NCI-H2171 treated with DMSO at 0.1 percent for 48 hours (cell line): ENCODE data around the gene CNN2.

Experiments
- DNase-seq: peaks from one replicate; lab custom pipeline; 2025; lab: John Stamatoyannopoulos, UW

Gene CNN2

GRCh38 chr19:995051-995827 is 31.2 kb upstream of the CNN2 start:
- DNase-seq = peak; percentile 55

DNA sequence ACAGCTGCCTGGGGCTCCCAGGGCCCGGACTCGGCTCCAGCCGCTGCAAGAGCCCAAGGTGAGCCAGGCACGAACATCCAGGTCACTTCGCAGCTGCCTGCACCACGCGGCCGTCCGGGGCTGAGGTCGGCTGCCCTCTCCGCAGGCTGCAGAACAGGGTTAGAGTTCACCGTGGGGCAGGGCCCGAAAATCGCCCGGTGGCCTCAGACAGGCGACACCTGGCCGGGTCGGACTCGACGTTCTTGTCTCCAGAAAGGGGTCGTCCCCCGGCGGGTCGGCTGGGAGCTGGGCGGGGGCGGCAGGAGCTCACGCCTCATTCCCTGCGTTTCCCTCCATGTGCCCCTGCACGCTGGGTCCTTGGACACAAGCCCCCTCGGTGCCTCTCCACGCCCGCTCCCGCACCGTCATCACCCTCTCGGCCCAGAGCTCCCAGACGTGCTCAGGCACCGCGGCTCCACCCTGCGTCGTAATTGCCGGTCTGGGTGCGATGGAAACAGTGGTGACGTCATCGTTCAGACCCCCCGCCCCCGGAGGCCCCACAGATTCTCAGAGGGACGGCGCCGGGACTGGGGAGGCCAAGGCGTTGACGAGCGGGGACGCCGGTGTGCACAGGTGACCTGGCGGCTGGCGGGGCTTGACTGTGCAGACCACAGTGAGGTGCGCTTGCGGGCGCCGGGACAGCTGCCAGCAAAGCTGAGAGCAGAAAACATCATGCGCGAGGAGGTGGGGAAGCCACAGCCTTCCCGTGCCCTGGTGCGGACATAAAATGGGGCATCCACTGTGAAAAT is 30.2 kb upstream of the CNN2 start:
- DNase-seq = peak; percentile 68

DNA sequence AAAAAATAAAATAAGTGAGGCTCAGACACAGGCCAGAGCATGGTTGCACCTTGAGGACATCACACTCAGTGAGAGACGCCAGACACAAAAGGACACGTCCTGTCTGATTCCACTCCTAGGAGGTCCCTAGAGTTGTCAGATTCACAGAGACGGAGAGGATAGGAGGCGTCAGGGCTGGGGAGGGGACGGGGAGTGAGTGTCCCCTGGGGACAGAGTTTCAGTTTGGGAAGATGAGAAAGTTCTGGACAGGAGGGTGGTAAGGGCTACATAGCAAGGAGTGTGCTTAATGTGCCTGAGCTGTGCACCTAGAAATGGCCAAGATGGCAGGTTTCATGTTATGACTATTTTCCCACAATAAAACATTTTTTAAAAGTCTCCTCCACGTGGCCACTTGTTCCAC is 28.3 kb upstream of the CNN2 start:
- DNase-seq = no peak

- DNase-seq = no peak
Observed at GRCh38 chr19:999379-999719, 27.1 kb upstream of the CNN2 start.

- DNase-seq = no peak
Observed at GRCh38 chr19:1000095-1000494, 26.3 kb upstream of the CNN2 start, which contains the start of gene GRIN3B. GRIN3B (plus strand) TSS chr19:1000419; CDS start chr19:1000438, 19 bp downstream.

GRCh38 chr19:1000591-1001537 is 25.5 kb upstream of the CNN2 start:
- DNase-seq = no peak

GRCh38 chr19:1001538-1002166 is 24.8 kb upstream of the CNN2 start:
- DNase-seq = peak; percentile 7

DNA sequence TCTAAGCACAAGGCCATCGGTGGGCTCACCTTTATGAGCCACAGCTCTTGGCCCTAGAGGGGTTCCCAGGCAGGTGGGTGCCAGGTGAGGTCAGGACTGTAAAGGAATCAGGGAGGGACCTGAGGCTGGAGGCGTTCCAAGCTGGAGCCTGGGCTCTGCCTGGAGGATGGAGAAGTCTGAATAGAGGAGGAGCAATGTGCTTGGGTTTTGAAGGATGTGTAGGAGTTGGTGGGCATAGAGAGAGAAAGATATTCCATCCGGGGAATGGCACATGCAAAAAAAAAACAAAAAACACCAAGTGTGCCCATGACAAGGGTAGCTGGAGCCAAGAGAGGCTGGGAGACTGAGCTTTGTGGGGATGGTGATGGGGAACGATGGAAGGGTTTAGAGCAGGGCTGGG is 23.8 kb upstream of the CNN2 start:
- no peak for DNase-seq

- no peak for DNase-seq
Observed at GRCh38 chr19:1003283-1003682, 23.1 kb upstream of the CNN2 start.

GRCh38 chr19:1004204-1004802 is 22.1 kb upstream of the CNN2 start:
- DNase-seq = no peak

DNA sequence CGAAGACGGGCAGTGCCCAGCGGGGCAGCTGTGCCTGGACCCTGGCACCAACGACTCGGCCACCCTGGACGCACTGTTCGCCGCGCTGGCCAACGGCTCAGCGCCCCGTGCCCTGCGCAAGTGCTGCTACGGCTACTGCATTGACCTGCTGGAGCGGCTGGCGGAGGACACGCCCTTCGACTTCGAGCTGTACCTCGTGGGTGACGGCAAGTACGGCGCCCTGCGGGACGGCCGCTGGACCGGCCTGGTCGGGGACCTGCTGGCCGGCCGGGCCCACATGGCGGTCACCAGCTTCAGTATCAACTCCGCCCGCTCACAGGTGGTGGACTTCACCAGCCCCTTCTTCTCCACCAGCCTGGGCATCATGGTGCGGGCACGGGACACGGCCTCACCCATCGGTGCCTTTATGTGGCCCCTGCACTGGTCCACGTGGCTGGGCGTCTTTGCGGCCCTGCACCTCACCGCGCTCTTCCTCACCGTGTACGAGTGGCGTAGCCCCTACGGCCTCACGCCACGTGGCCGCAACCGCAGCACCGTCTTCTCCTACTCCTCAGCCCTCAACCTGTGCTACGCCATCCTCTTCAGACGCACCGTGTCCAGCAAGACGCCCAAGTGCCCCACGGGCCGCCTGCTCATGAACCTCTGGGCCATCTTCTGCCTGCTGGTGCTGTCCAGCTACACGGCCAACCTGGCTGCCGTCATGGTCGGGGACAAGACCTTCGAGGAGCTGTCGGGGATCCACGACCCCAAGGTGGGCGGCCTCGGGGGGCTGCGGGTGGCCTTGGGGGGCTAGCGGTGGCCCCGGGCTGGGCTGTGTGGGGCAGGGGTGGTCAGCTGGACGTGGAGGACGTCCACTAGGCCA is 21.4 kb upstream of the CNN2 start:
- no peak for DNase-seq

DNA sequence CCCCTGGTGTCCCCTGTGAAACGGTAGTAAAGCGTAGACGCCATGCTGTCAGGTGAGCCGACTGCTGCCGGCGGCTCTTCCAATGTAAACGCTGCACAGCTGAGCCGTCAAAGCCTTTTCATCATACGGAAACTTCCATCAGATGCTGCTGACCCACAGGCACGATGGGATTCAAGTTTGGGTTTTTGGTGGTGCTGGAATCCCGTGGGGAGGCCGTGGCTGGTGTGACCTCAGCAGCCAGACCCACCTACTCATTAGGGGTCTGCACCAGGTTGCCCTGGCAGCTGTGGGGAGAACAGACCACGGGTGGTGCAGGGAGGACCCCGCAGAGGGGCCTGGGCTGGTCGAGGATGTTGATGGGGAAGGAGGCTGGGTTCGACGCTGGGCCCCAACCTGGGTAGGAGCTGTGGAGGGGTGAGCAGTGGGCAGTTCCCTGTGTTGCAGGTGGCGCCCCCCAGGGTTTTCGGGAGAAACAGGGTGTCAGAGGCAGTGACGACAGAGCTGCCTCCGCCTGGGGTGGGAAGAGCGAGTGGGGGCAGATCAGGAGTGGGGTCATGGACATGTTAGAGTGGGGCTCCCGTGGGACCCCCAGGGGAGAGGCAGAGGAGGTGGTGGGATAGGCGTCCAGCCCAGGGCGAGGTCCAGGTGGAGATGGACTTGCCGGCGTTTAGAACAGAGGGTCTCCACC is 19.6 kb upstream of the CNN2 start:
- no peak for DNase-seq

DNA sequence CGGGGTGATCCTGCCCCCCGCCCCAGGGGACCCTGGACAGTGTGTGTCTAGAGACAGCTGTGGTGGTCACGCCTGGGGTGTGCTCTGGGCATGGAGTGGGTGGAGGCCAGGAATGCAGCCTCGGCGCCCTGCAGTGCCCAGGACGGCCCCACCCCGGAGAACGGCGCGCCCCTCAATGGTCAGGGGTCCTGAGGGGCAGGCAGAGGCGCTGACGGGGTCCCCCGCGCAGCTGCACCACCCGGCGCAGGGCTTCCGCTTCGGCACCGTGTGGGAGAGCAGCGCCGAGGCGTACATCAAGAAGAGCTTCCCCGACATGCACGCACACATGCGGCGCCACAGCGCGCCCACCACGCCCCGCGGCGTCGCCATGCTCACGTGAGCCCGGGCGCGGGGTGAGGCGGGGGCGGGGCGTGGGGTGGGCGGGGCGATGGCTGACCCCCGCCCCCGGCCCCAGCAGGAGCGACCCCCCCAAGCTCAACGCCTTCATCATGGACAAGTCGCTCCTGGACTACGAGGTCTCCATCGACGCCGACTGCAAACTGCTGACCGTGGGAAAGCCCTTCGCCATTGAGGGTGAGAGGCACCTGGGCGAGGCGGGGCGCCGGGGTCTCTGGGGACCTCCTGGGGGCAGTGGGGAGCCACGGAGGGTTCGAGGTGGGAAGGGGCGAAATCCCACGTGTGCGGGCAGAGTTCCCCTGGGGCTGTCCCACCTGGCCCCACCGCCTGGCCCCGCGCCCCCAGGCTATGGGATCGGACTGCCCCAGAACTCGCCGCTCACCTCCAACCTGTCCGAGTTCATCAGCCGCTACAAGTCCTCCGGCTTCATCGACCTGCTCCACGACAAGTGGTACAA is 18.8 kb upstream of the CNN2 start:
- DNase-seq = no peak

- no peak for DNase-seq
Observed at GRCh38 chr19:1008268-1009040, 18.0 kb upstream of the CNN2 start.

DNA sequence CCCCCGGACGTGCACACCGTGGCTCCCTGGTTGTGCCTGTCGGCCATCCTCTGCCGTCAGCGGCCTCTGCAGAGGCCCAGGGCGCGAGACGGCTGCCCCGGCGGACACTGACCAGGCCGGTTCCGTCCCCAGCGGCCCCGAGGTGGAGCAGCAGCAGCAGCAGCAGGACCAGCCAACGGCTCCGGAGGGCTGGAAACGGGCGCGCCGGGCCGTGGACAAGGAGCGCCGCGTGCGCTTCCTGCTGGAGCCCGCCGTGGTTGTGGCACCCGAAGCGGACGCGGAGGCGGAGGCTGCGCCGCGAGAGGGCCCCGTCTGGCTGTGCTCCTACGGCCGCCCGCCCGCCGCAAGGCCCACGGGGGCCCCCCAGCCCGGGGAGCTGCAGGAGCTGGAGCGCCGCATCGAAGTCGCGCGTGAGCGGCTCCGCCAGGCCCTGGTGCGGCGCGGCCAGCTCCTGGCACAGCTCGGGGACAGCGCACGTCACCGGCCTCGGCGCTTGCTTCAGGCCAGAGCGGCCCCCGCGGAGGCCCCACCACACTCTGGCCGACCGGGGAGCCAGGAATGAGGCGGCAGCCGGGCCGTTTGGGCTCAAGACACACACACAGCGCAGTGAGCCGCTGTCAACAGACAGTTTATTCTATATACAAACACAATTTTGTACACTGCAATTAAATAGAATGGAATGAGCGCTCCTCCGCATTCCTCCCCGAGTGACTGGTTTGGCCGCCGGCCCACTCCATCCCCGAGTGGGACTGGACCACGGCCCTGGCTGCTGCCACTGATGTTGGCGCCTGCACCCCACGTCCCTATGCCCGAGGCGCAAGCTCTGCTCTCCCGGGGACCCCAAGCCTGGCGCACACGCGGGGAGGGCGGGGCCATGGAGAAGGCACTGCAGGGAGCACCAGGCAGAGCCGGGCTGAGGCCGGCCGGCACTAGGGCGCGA is 17.1 kb upstream of the CNN2 start:
- no peak for DNase-seq

DNA sequence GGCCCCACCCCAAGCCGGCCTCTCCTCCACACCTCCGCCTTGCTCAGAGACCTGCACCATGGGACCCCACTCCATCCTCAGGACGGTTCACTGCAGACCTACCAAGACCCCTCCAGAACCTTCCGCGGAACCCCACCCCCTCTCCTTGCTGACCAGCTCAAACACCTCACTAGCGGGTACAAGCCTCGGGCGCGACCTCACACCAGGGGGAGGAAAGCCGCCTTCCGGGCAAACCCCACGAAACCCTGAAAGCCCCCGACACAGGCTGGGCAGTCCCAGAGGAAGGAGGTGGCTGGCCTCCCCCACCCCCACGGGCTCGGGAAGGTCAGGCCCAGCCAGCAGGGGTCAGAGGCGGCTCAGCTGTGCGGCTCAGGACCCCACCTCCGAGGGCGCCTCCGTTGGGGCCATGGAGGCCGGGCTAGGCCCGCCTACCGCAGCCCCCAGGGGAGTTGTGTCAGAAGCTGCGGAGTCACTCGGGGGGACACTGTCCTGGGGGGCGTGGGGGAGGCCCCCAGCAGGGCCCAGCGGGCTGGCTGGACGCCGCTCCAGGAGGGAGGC is 16.3 kb upstream of the CNN2 start:
- DNase-seq = no peak
